Measurements from ENCODE around the gene COQ4. TPM values are rescaled to one million over a fixed set of nuclear protein-coding genes. Genes with fewer than 3 reads are reported as not detected.

COQ4 gene
- total RNA-seq, 1 experiment from 2014 or later, result 39.4 TPM

DNA sequence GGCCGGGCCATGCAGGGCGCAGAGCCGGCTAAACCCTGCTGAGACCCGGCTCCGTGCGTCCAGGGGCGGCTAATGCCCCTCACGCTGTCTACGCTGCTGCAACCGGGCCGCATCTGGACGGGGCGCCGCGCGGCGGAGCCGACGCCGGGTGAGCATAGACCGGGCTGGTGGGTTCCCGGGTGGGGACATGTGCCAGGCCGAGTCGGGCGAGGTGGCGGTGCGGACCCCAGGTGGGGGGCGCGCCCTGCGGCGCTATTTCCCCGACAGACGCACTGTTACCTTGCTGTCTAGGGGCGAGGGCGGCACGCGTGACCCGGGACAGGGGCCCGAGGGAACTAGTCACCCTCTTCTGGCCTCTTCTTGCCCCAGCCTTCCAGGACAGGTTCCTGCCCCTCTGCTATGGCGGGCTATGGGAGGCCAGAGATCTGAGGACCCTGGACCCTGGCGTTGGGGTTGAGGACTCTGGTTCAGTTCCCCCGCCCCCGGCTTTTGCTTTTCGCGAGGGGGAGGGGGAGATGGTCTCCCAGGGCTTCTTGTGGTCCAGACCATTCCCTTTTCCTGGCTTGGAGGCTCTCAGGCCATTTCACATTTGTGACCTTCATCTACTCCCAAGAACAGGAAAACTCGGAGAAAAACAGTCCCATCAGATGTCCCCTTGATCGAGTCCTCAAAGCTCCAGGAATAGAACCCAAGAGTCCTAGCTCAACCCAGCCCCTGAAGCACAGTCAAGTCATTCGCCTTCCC lies 18.2 kb downstream of the COQ4 start:
- DNase-seq (ENCODE audit: low read depth), result no peak

DNA sequence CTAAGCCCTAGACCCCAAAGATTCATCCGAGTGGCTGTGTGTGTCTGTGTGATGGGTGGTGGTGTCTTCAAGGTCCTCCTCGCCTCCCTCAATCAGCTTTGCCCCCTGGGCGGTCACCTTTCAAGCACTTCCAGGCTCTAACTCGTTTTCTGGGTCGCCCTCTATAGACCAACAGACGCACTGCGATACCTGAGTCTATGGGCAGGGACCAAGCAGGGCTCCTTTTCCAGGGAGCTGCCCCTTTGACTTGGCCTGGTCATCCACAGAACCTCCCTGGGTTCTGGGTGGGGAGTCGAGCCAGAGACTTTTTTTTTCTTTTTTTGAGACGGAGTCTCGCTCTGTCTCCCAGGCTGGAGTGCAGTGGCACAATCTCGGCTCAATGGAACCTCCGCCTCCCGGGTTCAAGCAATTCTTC lies 18.8 kb downstream of the COQ4 start:
- peak; percentile 65 for DNase-seq (ENCODE audit: low read depth)

DNA sequence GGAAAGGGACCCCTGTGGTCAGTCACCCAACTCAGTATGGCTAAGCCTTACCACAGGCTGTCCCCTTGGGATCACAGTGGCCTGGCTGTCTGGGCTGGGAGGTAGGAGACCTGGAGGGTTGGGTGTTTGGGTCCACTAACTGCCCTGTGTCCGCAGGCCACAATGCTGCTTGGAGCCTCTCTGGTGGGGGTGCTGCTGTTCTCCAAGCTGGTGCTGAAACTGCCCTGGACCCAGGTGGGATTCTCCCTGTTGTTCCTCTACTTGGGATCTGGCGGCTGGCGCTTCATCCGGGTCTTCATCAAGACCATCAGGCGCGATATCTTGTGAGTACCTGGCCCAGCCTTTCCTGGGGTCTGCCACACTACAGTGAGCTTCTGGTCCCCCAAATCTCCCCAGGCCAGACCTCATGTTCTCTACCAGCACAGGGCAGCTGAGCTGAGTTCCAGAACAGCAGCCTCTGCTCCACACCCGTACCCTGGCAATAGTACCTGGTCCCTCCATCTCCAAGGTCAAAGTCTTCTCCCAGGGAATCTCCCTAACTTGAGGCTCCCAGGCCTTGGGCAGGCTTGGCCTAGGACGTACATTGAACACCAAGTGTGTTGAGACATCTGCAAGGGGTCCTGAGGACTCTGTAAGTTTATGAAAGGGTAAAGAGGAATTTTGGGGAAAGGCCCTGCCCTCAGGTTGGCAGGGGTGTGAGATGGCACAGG lies 20.5 kb downstream of the COQ4 start:
- no peak for DNase-seq (ENCODE audit: low read depth)

DNA sequence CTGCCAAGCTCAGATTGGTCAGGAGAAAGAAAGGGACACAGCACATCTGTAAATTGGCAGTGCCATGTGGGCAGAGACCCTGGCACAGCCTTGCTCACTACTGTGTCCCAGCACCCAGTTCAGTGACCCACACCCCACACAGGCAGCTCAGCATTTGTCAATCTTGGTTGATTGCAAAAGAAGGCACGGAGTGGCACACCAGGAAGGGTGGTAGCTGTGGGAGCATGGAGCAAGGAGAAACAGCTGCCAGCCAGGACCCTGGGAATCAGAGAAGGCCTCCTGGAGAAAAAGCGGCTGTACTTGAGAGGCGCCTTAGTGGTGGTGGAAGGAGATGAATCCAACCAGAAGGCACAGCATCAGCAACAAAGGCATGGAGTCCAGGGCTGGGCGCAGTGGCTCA lies 21.2 kb downstream of the COQ4 start:
- DNase-seq (ENCODE audit: low read depth), result no peak

DNA sequence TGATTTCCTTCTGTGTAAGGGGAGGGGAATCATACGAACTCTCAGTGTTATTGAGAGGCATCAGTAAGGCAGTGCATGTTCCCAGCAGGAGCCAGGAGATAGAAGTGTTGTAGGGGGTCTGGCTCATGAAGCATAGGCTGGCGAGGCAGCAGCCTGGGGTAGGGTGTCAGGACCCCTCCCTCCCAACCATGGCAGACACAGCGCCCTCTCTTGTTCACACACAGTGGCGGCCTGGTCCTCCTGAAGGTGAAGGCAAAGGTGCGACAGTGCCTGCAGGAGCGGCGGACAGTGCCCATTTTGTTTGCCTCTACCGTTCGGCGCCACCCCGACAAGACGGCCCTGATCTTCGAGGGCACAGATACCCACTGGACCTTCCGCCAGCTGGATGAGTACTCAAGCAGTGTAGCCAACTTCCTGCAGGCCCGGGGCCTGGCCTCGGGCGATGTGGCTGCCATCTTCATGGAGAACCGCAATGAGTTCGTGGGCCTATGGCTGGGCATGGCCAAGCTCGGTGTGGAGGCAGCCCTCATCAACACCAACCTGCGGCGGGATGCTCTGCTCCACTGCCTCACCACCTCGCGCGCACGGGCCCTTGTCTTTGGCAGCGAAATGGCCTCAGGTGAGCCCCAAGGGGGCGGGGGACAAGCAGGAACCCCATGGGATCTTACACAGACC lies 22.4 kb downstream of the COQ4 start:
- no peak for DNase-seq (ENCODE audit: low read depth)

DNA sequence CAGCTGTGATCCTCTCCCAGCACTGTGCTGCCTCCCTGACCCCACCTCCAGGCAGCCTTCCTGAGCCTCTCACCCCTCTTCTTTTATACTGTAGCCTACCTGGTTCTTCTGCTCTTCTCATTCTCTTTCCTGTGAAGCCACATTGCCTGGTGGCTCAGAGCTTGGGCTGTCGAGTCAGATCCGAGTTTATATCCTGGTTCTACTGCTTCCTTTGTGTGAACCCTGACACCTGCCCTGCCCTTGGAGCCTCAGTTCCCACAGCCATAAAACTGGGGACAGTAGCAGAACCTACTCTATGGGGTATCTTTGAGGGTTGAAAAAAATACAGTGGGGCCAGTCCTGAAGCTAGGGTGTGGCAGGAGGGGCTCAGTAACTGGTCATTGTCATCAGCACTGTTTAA lies 26.5 kb downstream of the COQ4 start:
- DNase-seq (ENCODE audit: low read depth), result no peak

DNA sequence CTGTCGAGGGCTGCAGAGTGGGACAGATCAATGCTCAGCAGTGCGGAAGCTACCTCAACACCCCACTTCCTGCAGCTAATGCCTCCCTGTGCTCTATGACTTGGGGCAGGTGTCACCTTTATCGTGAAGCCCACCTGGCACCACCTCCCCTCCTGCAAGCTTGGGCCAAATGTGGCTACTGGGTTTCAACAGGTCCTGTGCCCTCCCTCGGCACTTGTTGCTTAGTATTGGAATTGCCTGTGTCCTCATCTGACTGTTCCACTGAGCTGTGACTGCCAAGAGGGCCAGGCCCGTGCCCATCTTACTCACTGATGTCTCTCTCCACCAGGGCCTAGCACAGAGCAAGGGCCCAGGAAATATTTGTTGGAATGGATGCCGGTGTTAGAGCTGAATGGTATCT lies 27.1 kb downstream of the COQ4 start:
- DNase-seq (ENCODE audit: low read depth), result no peak

DNA sequence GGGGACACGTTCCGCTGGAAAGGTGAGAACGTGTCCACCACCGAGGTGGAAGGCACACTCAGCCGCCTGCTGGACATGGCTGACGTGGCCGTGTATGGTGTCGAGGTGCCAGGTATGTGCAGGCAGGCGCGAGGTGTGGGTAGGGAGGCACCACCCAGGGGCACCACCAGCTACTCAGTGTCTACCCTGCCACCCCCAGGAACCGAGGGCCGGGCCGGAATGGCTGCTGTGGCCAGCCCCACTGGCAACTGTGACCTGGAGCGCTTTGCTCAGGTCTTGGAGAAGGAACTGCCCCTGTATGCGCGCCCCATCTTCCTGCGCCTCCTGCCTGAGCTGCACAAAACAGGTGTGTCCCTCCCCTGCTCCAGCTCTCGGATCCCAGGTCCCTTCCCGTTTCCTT lies 32.8 kb downstream of the COQ4 start:
- no peak for DNase-seq (ENCODE audit: low read depth)

DNA sequence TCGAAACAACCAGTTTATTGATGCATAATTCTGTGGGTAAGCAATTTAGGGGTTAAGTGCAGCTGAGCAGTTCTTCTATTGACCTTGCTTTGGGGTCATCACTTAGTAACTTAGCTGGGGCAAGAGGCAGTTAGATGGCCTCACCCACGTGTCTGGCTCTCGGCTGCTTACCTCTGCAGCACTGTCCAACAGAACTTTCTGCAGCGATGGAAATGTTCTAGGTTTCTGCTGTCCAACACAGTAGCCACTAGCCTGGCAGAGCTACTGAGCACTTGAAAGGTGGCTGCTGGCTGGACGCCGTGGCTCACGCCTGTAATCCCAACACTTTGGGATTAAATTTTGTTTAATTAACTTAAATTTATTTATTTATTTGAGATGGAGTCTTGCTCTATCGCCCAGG lies 35.5 kb downstream of the COQ4 start:
- DNase-seq (ENCODE audit: low read depth), result no peak

DNA sequence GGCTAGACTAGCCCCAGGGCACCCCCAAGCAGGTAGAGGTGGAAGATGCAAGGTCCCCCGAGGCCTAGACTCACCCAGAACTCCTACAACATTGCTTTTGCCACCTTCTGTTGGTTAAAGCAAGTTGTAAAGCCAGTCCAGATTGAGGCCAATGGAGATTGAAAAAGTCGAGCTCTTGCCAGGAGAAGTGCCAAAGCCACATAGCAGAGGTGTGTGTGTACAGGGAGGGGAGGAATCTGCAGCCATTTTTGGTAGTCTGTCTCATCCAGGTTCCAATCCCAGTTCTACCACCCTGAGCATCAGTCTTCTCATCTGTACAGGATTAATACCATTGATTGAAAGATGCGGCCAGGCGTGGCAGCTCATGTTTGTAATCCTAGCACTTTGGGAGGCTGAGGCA lies 36.2 kb downstream of the COQ4 start:
- no peak for DNase-seq (ENCODE audit: low read depth)

DNA sequence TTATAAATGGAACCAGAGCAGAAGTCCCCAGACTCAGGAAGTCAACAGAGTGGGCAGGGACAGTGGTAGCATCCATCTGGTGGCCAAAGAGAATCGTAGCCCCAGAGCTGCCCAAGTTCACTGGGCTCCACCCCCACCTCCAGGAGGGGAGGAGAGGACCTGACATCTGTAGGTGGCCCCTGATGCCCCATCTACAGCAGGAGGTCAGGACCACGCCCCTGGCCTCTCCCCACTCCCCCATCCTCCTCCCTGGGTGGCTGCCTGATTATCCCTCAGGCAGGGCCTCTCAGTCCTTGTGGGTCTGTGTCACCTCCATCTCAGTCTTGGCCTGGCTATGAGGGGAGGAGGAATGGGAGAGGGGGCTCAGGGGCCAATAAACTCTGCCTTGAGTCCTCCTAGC lies 38.2 kb downstream of the COQ4 start:
- DNase-seq (ENCODE audit: low read depth), result no peak

DNA sequence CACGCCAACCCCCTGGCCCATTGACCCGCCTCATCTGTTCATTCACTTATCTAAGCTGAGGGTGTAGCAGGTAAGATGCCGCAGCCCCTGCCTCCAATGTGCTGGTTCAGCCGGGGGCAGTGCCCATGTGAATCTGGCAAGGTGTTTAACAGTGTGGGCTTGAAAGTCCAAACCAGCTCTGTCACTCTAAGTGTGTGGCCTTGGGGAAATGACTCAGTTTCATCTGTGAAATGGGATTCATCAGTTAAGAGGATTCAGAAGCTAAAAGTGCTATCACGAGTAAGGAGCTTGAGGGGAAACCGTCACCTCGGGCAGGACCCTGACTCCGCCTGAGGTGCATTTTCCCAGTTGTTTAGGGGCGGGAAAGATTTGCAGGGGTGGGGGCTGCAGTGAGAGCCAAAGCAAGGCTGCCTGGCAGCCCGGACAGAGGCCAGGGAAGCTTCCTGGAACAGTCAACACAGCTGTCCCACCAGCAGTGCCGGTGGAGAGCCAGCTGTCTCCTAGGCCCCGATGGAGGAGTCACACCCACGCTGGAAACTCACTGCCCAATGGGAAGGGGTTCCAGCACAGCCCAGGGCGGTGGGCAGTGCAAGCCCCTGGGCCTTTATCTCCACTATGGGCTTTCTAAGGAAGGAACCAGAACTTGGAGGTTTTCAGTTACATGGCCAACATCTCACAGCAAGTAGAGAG lies 38.8 kb downstream of the COQ4 start:
- no peak for DNase-seq (ENCODE audit: low read depth)

DNA sequence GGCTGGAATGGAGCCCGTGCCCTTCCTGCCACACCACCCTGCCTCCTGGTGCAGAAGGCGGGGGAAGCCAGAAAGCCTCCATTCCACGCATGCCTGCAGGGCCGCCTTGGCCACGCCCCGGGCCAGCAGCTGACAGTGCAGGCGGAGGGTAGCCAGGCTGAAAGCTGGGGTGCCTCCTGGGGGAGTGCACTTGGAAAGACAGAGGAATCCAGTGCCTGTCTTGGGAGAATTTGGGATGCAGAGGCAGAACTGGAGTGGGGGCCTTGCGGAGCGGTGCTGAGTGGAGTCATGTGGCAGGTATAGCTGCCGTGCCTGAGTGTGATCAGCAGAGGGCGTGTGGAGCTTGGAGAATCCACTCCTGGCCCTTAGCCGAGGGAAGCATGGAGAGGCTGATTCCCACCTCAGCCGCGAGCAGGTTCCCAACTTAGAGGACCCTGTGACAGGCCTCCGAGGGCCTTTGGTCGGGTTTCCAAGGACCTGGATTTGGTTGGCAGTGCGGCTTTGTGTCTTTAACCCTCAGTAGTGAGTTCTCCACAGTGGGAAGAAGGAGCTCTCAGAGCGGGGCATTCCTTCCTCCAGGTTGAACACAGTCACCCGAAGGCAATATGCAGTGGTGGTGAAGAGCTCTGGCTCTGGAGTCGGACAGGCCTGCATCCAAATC lies 39.5 kb downstream of the COQ4 start:
- peak; percentile 74 for DNase-seq (ENCODE audit: low read depth)

DNA sequence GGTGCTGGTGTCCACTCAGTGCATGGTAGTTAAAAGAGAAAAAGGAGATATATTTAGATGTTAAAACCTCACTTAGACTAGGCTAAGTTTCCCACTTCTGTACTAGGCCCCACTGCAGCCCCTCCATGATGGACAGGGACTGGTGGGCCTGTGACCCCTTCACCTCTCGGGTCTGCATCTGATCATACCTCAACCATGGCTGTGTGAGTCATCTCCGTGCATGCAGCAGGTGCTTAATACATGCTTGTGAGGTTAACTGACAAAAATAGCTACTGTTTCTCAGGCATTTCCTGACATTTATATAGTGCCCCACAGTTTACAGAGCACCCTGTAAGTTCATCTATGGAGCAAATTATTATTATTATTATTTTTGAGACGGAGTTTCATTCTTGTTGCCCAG lies 40.1 kb downstream of the COQ4 start:
- no peak for DNase-seq (ENCODE audit: low read depth)

DNA sequence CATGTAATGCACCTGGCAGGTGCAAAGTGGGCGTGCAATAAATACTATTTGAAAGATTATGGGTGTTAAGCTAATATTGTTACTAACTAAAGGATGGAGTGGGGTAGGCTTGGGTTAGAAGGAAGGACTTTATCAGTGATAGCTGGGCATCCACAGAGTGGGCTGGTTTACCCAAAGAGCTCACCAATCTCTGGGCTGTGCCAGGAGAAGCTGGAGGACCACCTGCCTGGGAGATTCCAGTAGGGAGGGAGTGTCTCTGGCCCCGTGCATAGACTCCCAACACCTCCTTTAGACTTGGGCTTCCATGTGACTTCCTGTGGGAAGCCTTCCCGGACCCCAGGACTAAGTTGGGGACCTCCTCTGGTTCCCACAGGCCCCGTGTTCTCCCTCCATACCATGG lies 42.9 kb downstream of the COQ4 start:
- DNase-seq (ENCODE audit: low read depth), result no peak

DNA sequence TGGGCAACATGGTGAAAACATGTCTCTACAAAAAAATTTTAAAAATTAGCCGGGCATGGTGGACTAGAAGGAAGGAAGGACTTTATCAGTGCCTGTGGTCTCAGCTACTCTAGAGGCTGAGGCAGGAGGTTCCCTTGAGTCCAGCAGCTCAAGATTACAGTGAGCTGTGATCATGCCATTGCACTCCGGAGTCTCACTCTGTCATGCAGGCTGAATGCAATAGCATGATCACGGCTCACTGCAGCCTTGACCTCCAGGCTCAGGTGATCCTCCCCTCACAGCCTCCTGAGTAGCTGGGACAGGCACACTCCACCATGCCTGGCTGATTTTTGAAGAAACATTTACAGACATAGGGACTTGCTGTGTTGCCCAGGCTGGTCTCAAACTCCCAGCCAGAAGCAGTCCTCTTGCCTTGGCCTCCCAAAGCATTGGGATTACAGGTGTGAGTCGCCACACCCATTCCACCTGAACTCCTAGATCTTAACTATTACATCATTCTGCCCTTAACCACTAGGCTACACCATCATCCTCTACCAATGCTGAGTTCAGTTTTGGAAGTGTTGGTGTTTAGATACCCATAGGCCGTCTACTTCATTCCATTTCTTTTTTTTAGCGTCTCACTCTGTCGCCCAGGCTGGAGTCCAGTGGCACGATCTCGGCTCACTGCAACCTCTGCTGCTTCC lies 46.5 kb downstream of the COQ4 start:
- no peak for DNase-seq (ENCODE audit: low read depth)

DNA sequence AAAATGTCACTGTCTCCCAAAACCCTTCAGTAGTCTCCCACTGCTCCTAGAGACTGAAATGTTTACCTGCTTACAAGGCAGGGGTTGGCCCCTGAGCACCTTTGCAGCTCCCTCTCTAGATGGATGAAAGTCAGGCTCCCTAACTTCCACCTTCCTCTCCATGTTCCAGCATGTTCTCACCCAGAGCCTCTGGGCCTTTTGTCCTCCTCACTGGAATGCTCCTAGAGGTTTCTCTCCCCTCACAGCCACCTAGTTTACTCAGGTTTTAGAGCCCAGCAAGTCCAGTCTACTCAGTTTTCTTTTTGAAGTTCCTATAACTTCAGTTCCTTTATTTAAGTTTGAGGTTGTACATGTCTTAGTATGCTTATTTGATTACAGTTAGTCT lies 47.7 kb downstream of the COQ4 start:
- DNase-seq (ENCODE audit: low read depth), result no peak

DNA sequence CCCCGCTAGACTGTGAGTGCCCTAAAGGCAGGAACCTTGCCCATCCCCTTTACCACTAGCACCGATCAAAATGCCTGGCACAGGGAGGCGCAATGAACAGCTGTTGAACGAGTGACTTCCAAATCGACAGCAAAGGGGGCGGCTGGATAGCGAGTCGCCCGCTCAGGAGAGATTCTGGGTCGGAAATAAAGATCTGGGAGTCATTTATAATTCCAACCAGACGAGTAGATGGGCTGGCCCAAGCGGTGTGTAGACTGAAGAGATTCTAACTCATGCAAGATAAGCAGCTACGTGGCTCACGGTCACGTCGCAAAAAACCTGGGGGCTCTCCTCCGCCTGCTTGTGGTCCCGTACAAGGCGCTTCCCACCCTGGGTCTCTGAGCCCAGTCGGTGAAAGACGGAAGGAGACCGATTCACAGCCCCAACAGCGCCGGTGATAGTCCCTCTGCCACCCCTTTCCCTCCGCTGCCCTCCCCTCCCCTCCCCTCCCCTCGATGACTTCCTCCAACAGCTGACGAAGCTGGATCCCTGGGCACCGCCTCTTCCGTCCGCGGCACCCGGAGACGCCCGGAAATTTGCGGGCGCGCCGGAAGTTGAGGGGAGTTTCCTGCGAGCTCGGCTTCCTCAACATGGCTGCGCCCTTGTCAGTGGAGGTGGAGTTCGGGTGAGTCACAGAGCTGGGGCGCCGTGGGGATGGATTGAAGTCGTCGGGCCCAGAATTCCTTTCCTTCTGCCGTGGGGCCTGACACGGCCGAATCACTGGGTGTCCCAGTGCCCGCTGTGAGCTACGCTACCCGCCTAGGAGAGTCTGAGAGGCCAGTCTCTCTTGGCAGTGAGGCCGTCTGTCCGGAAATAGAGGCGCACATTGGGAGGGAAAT lies 48.4 kb downstream of the COQ4 start, which contains the start of gene URM1:
URM1 (plus strand) TSS at position 623 of the 878 bp plus-strand sequence; CDS start at position 630, 7 bp downstream.
- DNase-seq (ENCODE audit: low read depth), result peak; percentile 94

DNA sequence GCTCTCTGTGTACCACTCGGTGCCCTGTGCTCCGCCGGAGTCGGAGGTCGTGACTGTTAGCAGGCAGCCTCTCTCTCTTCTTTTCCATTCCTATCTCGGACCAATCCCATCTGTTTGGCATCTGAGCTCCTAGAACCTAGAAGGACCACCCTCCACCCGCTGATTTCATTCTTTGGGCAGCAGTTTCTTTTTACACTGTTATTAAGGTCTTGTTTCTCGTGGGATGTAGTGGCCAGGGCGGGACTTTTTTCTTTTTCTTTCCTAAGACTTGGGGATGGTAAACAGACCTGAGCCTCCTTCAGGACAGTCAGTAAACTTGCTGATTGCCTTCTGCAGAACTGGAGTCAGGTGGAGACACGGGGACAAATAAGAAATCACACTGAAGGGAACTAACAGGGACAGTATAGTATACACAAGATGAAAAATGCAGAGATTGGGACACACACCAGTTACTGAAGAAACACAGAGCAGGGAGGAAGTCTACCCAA lies 49.0 kb downstream of the COQ4 start:
- DNase-seq (ENCODE audit: low read depth), result no peak

DNA sequence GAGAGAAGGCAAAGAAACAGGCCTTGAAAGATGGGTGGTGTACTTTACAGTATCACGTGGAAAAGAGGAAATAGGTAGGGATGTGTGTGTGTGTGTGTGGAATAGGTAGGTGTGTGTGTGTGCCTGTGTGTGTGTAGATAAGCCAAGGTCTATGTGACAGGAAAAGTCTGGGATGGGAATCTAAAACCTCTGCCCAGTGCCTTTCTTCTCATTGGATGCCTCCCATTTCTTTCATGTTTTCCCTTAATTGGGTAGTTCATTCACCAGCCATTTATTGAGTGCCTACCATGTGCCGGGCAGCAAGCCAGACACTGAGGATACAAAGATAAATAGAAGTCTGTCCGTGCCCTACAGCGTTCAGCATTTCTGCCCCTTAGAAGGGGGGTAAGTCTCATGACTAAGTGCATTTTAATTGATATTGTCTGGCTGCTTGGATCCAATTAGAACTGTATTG lies 49.6 kb downstream of the COQ4 start:
- peak; percentile 65 for DNase-seq (ENCODE audit: low read depth)
